Middle frontal gyrus (tissue), 1 donor: ENCODE data around the gene SDCCAG8.

Experiments used
- DNase-seq: peaks from one replicate; pipeline ENCODE4 v3.0.0-alpha.2; 2015; ENCODE audit warnings: low spot score; ENCODE audit errors: extremely low spot score

Gene SDCCAG8

DNA sequence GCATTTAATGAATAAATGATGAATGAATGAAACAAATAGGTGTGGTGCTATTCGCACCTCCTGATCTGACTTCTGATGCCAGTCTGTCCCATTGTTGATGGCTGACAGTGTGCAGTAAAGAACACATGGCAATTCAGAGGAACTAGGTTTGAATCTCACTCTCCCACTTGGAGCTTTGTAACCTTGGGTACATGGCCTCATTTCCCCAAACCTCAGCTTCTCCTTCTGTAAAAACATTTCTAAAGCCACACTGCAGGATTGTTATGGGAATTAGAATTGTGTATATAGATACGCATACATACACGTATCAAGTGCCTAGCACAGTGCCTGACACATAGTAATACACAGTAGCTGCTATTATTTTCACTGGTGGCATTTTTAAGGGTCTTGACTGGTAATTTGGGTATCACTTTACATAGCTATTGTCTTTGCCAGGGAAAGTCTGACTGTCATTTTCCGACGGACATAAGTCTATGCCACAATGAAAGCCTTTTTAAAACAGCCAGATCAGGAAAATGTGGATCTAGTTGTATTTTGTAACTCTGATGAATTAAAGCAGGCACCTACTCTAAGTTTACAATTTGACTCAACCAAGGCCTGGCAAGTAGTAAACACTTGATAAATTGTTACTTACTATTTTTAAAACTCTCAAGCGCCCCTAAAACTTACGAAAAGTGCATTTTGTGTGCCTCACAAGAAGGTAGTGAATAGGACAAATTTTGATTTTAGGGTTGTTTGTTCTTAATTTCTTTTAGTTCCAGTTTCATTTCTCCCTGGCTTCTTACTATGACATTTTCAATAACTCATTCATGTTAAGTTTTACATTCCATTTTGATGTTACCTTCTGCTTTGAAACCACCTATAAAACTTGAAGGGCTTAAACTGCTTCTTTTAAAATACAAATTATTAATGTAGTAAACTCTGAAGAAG is 164.4 kb downstream of the SDCCAG8 start:
- no peak for DNase-seq

DNA sequence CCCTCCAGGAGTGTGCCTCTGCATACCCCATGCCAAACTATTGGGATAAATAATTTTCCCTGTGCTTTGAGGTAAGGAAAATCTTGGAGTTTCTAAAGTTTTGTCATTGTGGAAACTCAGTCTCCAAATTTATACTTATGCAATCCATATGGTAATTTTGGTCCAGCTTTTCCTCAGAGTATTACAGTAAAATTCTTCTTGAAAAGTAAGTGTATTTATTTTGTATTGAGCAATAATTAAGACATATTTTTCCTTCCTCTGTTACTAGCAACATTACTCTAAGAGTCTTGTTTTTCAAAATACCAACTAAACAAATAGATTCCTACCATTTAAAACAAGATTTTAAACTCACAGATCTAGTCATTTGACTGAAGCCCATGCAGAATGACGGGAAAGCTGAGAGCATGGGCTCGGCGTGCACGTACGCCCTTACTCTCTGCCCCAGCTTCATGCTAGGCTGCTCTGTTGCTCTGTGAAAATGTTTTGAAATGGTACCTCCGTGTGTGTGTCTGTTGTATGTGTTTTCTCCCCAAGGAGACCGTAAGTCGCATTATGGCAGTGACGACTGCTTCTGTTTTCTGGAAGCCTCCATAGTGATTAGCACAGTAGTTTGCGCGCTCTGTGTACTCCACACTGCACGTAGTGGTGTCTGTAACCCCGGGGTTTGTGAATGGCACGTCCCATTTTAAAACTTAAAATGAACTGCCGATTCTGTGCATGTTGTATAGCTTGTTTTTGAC is 165.3 kb downstream of the SDCCAG8 start:
- DNase-seq, result no peak

DNA sequence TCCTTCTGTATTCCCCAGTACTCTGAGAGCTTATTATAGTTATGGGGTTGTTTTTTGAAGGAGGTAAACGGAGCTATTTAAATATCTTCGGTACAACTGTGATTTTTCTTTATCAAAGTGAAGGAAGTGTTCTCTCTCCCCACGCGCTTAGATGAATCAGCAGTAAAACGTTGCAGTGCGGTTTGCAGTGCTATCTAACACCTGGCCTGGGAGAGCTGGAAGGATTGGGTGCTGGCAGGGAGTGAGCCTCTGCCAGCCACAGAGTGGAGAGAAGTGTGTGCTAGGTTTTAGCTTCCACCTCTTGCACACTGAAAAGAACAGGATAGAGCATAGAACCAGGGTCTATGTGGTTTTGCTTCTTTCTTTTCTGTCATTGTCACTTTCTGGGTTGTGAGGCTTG is 165.9 kb downstream of the SDCCAG8 start:
- DNase-seq, result peak; percentile 55

DNA sequence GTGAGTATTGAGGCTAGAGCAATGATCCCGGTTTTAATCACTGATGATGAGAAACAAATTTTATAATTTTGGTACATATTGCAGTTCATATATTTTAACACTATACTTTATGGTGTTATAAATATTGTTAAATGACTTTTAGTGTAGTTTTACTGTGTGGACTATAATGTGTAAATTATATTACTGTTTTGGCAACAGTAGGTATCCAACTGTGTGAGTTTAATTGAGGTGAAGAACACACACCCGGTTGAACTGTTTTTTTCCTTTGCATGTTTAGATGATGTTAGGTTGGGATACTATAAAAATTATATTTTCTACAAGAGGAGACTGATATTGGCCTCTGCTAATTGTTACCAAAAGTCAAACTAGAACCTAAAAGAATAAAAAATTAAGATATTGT is 166.5 kb downstream of the SDCCAG8 start:
- no peak for DNase-seq

DNA sequence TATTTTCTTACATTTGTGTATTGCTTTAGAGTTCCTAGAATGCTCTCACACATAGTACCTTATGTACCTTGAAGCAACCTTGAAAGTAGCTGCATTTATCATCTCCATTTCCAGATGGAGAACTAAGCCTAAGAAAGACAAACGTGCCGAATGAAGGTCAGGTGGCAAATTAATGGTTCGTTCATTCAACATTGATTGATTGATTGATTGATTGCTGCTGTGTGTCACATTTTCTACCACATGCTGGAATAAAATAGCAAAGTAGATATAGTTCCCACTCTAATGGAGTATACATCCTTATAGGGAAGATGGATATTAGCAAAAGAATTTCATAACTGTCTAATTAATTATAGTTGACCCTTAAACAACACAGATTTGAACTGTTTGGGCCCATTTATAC is 172.2 kb downstream of the SDCCAG8 start:
- no peak for DNase-seq

DNA sequence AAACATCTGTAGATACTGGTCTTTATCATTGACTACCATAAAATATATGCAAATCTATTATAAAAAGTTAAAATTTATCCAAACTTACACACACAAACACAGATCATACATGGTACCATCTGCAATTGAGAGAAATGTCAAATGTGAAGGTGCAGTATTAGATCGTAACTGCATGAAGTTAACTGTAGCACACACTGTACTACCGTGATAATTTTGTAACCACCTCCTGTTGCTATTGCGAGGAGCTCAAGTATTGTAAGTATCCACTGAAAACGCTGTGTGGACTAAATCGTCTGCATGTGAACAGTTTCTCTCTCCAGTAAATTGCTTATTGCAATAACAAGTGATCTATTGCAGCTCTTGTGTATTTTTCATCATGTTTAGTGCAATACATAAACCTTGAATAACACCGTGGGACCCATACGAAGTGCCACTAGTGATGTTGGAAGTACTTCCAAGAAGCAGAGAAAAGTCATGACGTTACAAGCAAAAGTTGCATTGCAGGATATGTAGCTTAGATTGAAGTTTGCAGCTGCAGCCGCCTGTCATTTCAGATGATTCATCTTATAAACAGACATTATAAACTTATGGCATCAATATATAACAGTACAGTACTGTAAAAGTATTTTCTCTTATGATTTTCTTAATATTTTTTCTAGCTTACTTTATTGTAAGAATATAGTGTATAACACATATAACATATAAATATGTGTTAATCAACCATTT is 172.9 kb downstream of the SDCCAG8 start:
- no peak for DNase-seq

- DNase-seq, result no peak
These were observed 175.8 kb downstream of the SDCCAG8 start for GRCh38 chr1:243431591-243431990.

DNA sequence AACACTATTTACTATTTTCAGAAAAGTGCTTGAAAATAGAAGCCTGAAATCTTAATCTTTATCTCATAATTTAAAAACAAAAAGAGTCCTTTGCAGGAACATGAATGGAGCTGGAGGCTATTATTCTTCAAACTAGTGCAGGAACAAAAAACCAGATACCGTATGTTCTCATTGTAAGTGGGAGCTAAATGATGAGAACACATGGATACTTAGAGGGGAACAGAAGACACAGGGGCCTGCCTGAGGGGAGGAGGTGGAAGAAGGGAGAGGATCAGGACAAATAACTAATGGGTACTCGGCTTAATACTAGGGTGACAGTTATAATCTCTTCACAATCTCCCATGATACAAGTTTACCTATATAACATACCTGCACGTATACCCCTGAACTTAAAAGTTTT is 176.3 kb downstream of the SDCCAG8 start:
- DNase-seq, result no peak

DNA sequence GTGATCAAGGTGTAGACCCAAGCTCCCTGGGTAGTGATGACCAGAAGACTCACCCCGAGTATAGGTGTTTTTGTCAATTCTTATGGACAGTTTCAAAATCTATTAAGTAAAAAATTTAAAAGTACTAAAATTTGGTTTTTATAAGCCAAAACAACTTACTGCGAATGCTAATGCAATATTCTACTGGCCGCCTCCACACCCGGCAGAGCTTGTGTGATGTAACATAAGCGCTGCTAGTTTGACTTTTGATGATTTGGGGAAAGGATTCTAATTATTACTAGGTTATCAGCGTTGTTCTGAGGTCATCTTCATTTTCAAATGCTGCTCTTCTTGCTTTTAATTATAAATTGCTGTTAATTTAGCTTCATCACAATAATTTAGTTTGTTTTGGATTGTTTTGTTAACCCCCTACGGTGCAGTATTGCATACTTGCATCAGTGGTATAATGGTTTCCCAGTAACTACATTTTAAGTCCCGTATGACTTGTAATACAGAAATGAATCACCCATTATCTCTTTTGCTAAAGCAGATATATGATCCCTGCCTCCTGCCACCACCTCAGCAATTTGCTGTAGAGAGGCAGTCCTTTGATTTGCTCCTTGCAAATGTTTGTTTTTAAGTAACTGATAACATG is 178.0 kb downstream of the SDCCAG8 start:
- no peak for DNase-seq

DNA sequence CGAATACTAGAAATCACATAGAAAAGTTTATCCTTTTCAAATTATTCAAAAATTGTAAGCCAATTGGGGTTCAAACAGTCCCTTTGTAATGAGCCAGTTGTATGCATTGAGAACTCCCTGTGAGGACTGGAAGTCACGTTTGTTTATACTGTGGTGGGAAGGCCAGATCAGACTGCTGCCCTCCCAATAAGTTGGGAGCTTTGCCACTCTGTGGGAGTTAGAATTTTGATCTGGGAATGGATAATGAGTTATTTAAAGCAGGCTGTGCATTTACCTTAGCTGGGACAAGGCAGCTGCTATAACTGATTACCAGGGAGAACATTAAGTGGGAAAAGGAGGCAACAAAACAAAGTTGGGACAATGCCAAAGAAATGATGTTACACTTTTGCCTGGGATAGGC is 178.8 kb downstream of the SDCCAG8 start:
- no peak for DNase-seq

DNA sequence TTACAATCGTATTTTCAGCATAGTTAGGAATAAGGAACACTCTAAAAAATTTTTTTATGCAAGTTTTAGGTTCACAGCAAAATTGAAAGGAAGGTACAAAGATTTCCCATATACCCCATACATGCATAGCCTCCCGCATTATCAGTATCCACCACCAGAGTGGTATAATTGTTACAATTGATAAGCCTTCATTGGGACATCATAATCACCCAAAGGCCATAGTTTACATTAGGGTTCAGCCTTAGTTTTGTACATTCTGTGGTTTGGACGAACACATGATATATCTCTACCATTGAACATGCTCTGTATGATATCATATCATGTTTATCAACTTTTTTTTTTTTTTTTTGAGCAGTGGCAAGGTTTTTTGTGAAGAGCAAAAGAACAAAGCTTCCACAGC is 180.0 kb downstream of the SDCCAG8 start:
- DNase-seq, result no peak

- no peak for DNase-seq
These were observed 182.3 kb downstream of the SDCCAG8 start for GRCh38 chr1:243438146-243438545.

DNA sequence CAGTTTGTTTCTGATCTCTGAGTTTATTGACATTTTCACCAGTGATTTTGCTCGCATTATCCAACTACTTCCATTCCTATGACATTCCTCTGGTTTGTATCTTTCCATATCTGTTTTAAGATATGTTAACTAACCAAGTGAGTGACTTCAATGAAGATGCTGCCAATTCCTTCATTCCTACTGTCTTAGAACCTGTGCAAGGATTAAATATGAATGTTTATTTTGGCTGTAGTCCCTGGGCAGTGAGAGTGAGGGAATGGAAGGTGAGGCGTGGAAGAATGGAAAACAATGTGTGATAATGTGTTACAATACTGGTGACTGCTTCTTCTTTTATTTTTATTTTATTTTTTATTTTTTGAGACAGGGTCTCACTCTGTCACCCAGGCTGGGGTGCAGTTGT is 183.0 kb downstream of the SDCCAG8 start:
- DNase-seq, result no peak

DNA sequence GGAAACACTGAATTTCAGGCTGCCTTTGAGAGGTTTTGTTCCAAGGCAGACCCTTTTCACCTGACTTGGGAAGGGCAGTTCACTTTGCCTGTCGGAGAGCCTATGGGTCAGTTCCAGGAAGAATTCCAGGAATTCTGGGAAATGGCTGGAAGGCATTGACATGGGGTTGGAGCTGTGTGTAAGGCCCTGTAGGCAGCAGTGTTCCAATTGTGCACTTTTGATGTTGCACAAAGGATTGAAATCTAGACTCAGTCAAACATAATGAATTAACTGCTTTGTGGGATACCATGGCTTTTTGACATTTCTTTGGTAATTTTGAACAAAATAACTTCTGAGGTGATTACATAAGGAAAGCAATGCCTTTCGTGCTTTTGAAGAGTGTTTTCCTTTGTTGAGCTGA is 184.6 kb downstream of the SDCCAG8 start:
- no peak for DNase-seq

DNA sequence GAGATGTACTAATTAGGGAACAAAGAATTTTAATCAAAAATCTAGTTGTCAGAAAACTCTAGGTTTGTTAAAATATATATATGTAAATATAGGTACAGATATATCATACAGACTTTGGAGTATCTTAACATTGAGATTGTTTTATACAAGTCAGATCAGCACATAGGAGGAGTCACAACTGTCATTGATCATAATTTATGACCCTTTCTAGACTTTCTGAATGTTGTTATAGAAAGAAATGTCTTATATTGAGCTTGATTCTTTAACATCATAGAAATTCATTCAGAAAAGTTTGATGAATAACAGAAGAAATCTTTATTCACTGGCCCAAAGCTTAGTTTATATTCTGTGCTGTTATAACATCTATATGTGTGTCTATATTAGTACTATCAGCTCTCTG is 185.8 kb downstream of the SDCCAG8 start:
- DNase-seq, result no peak

DNA sequence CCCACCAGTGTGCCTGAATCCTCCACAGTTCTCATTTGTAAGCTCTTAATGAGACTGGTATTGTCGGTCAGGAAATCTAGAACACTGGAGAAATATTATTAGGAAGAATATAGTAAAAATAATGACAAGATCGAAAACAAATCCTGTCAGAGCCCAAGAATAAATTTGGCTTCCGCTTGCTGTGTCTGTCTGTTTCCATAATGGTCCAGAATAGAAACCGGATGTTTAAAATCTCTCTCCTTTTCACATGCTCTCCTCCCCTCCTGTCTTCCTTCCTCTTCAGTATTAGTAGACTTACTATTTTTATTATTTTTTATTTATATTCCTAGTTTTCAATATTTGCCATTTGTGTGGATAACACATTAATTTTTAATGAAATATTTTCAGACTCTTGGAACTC is 187.7 kb downstream of the SDCCAG8 start:
- no peak for DNase-seq

GRCh38 chr1:243447347-243447746 is 191.5 kb downstream of the SDCCAG8 start:
- DNase-seq, result no peak

GRCh38 chr1:243447844-243448243 is 192.0 kb downstream of the SDCCAG8 start:
- no peak for DNase-seq

- DNase-seq, result no peak
These were observed 193.5 kb downstream of the SDCCAG8 start for GRCh38 chr1:243449373-243449772.

GRCh38 chr1:243452092-243452491 is 196.3 kb downstream of the SDCCAG8 start:
- DNase-seq, result no peak

DNA sequence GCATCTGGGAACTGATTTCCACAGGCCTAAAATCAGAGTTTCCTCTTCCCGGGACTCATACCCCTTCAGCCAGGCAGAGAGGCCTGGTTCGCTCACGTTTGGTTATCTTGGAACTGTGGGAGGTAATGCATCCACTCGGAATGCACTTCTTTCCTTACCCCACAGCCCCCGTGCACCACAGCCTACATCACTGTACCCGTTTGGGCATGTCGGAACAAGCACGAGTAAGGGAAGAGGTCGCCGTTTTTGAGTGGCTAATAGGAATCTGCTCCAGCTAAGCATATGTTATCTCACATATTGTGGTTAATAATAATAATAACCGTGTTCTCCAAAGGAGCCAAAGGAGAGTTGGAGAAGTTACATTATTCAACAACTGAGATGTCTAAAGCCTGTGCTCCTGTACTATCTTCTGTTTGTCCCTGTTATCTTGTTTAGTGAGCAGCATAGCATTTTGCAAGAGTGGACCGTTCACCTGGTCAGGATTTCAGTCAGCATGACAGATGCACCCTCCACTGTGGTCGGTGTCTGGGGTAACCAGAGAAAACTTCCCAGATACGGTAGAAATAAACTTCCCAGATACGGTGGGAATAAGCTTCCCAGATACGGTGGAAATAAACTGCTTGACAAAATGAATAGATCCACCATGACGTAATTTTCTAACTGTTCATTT is 198.6 kb downstream of the SDCCAG8 start:
- no peak for DNase-seq
